ENCODE results near the gene CBY2. TPM values are rescaled to one million over a fixed set of nuclear protein-coding genes. Genes with fewer than 3 reads are reported as not detected.

Gene CBY2
- total and polyA plus RNA-seq, 10 of the 15 experiments (the other 5 are each of a cell fraction or from before 2014, with no cell fraction given) = 0.08 to 0.64 (median 0.23) TPM; not detected in 6

GRCh38 chr13:45695198-45695730 is 6.9 kb upstream of the CBY2 start (continued):
- no peak for TF ChIP-seq ZBTB11 (CRISPR knock-in tag; IDR thresholded peaks at IDR 0.05)
- no peak for TF ChIP-seq CBX5 (IDR thresholded peaks at IDR 0.05; ENCODE audit: low read depth)
- TF ChIP-seq ELK1 (IDR thresholded peaks at IDR 0.05; ENCODE audit: low read depth, low read length) = no peak
- peak; percentile 84 for TF ChIP-seq NFIC (IDR thresholded peaks at IDR 0.05; ENCODE audit: low read depth, low read length)
- no peak for TF ChIP-seq ZNF207 (IDR thresholded peaks at IDR 0.05; ENCODE audit: borderline replicate concordance)
- TF ChIP-seq TARDBP (IDR thresholded peaks at IDR 0.05; ENCODE audit: borderline replicate concordance) = no peak
- no peak for TF ChIP-seq USF1 (IDR thresholded peaks at IDR 0.05; ENCODE audit: borderline replicate concordance, extremely low read length, insufficient read depth, low read depth, low read length)
- no peak for TF ChIP-seq EGR1 (IDR thresholded peaks at IDR 0.05; ENCODE audit: borderline replicate concordance in 1 of 2, low read depth in 2 of 2, low read length in 2 of 2)
- TF ChIP-seq RAD21 (IDR thresholded peaks at IDR 0.05; ENCODE audit: insufficient read depth, low read depth, low read length) = no peak
- TF ChIP-seq ZZZ3 (IDR thresholded peaks at IDR 0.05; ENCODE audit: control insufficient read depth, insufficient read length, low read depth) = no peak
- TF ChIP-seq TCF12 (IDR thresholded peaks at IDR 0.05; ENCODE audit: low read depth, low read length) = no peak
- no peak for TF ChIP-seq BACH1 (IDR thresholded peaks at IDR 0.05; ENCODE audit: borderline replicate concordance)
- TF ChIP-seq ZNF687 (IDR thresholded peaks at IDR 0.05) = no peak
- TF ChIP-seq MEF2A (IDR thresholded peaks at IDR 0.05; ENCODE audit: insufficient read depth, low read depth, low read length) = 0 out of 2 replicates have a peak, but pooled peaks have one; percentile 43
- TF ChIP-seq STAT1 (conservative IDR thresholded peaks at IDR 0.05) = no peak
- no peak for TF ChIP-seq ZNF622 (IDR thresholded peaks at IDR 0.05)
- TF ChIP-seq REST (IDR thresholded peaks at IDR 0.05; ENCODE audit: low read depth, low read length) = no peak

Measured in GM12878 (cell line).